ENCODE data around the gene LRP2BP.

Gene LRP2BP

GRCh38 chr4:185424905-185425646 lies 29.4 kb upstream of the LRP2BP start:
- H3K79me2 ChIP-seq (ENCODE audit: control insufficient read depth, insufficient read depth, low read length, poor library complexity), result peaks cover 7% of the 10 kb centered on the region

DNA sequence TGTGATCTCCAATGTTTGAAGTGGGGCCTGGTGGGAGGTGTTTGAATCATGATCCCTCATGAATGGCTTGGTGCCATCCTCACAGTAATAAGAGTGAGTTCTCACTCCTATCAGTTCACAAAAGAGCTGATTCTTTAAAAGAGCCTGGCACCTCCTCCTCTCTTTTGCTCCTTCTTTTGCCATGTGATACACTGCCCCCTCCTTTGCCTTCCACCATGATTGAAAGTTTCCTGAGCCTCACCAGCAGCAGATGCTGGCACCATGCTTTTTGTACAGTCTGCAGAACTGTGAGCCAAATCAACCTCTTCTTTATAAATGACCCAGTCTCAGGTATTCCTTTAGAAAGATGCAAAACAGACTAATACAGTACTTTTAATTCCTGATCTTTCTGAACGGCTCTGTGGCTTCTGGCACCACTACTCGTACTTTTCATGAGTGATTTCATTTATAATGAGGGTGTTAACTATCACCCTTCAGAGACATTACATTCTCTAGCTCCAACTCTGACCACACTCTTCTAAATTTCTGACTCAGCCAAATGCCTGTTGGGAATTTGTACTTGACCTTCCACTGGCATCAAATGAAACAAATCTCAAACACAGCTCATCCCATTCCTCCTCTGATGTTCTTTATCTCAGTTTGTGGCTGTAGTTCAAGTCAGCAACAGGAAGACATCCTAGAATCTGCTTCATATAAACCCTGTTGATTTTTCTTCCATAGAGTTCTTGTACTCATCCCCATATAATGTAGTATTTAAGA lies 25.8 kb upstream of the LRP2BP start:
- Histone ChIP-seq H4K12ac (ENCODE audit: low read depth, low read length) (no peak overlapping the region), H4K8ac (ENCODE audit: low read depth, low read length) (no peak overlapping the region), H3K9me3 (ENCODE audit: insufficient read depth, low read depth, low read length) (no peaks in the 10 kb centered on the region), H2AFZ (ENCODE audit: insufficient read depth, low read length, poor library complexity) (no peak overlapping the region), H3K23ac (ENCODE audit: low read length) (no peak overlapping the region), H2BK120ac (ENCODE audit: insufficient read depth, low read length, poor library complexity) (no peak overlapping the region), H3K4ac (ENCODE audit: low read depth, low read length) (no peak overlapping the region), H3K14ac (ENCODE audit: low read length) (no peak overlapping the region), H3K18ac (ENCODE audit: low read length) (no peak overlapping the region), H3K36me3 (ENCODE audit: control insufficient read depth in 1 of 2, insufficient read depth in 2 of 2, low read length in 2 of 2) (peaks cover 2 to 4% of the 10 kb centered on the region in 2 experiments), H3K4me3 (ENCODE audit: low read depth, low read length) (no peak overlapping the region), H2BK5ac (ENCODE audit: low read depth, low read length, poor library complexity) (no peak overlapping the region), H3K79me2 (ENCODE audit: control insufficient read depth, insufficient read depth, low read length, poor library complexity) (peaks cover 7% of the 10 kb centered on the region), H2AK5ac (ENCODE audit: low read length) (no peak overlapping the region), H4K91ac (ENCODE audit: low read depth, low read length) (no peak overlapping the region), H3K9ac (ENCODE audit: low read length) (no peak overlapping the region), H3K4me2 (ENCODE audit: low read length) (no peak overlapping the region), H3K79me1 (ENCODE audit: low read length) (peaks cover 9% of the 10 kb centered on the region), H2BK12ac (ENCODE audit: low read length) (no peak overlapping the region), H3K4me1 (ENCODE audit: control insufficient read depth in 1 of 2, insufficient read depth in 2 of 2, low read length in 2 of 2) (peaks cover 0 to 6% of the 10 kb centered on the region in 2 experiments), H3K27ac (ENCODE audit: low read depth, low read length) (no peak overlapping the region), H3K27me3 (ENCODE audit: insufficient read depth, low read length) (no peaks in the 10 kb centered on the region)
- no peak for DNase-seq
- WGBS (ENCODE audit: extremely low coverage, insufficient coverage, insufficient read length), result no CpG with 5 or more reads among the region's 2 CpGs

More at GRCh38 chr4:185424905-185425646, 29.4 kb upstream of the LRP2BP start:
- H2AFZ ChIP-seq (ENCODE audit: insufficient read depth, low read length, poor library complexity), result peak overlapping the region; percentile 92
- peaks cover 0 to 2% of the 10 kb centered on the region in 2 experiments for H3K36me3 ChIP-seq (ENCODE audit: control insufficient read depth in 1 of 2, insufficient read depth in 2 of 2, low read length in 2 of 2)
- H3K79me1 ChIP-seq (ENCODE audit: low read length), result peaks cover 9% of the 10 kb centered on the region
- peak overlapping the region; percentile 87 for H4K91ac ChIP-seq (ENCODE audit: low read depth, low read length)
- peak overlapping the region; percentile 53 for H3K4ac ChIP-seq (ENCODE audit: low read depth, low read length)
- no peak overlapping the region for H3K23ac ChIP-seq (ENCODE audit: low read length)
- H3K14ac ChIP-seq (ENCODE audit: low read length), result peak overlapping the region; percentile 87
- no peak overlapping the region for H2AK5ac ChIP-seq (ENCODE audit: low read length)
- H3K18ac ChIP-seq (ENCODE audit: low read length), result peak overlapping the region; percentile 87
- peak overlapping the region; percentile 54 for H4K12ac ChIP-seq (ENCODE audit: low read depth, low read length)
- H3K4me2 ChIP-seq (ENCODE audit: low read length), result peak overlapping the region; percentile 97
- peak overlapping the region; percentile 89 for H3K9ac ChIP-seq (ENCODE audit: low read length)
- H3K9me3 ChIP-seq (ENCODE audit: insufficient read depth, low read depth, low read length), result no peaks in the 10 kb centered on the region
- WGBS (ENCODE audit: extremely low coverage, insufficient coverage, insufficient read length), result no CpG with 5 or more reads among the region's 13 CpGs
- H3K27me3 ChIP-seq (ENCODE audit: insufficient read depth, low read length), result no peaks in the 10 kb centered on the region
- peak in 1 of 2 donors; percentile 56 for DNase-seq
- H2BK120ac ChIP-seq (ENCODE audit: insufficient read depth, low read length, poor library complexity), result peak overlapping the region; percentile 95
- H2BK5ac ChIP-seq (ENCODE audit: low read depth, low read length, poor library complexity), result peak overlapping the region; percentile 96
- peak overlapping the region; percentile 92 for H3K4me3 ChIP-seq (ENCODE audit: low read depth, low read length)
- peaks cover 0 to 6% of the 10 kb centered on the region in 2 experiments for H3K4me1 ChIP-seq (ENCODE audit: control insufficient read depth in 1 of 2, insufficient read depth in 2 of 2, low read length in 2 of 2)
- H3K27ac ChIP-seq (ENCODE audit: low read depth, low read length), result no peak overlapping the region
- no peak overlapping the region for H2BK12ac ChIP-seq (ENCODE audit: low read length)
- H4K8ac ChIP-seq (ENCODE audit: low read depth, low read length), result peak overlapping the region; percentile 85

- no peak for DNase-seq
- H4K8ac ChIP-seq (ENCODE audit: low read depth, low read length), result no peak overlapping the region
Measured at GRCh38 chr4:185416955-185417354, 21.2 kb upstream of the LRP2BP start.

DNA sequence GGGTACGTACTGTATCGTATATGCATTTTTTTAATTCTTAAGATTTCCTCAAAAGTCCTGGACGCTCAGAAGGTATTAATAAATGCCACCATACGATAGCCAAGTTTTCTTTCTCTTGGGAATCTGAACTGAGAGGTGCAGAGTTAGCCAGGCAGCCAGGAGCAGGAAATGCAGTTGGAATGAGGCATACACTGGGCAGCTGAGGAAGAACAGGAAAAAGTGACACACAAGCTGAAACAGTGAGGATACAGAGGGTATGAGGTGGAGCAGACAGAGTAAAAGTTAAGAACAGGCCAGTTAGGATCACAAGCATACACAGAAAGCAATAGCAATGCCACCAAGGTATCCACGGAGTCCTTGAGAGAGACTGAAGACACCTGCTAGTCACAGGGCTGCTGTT lies 16.7 kb upstream of the LRP2BP start:
- Histone ChIP-seq H2BK5ac (ENCODE audit: low read depth, low read length, poor library complexity) (no peak overlapping the region), H2AK5ac (ENCODE audit: low read length) (no peak overlapping the region), H3K14ac (ENCODE audit: low read length) (no peak overlapping the region), H3K79me1 (ENCODE audit: low read length) (no peaks in the 10 kb centered on the region), H3K9me3 (ENCODE audit: insufficient read depth, low read depth, low read length) (no peaks in the 10 kb centered on the region), H3K4me3 (ENCODE audit: low read depth, low read length) (no peak overlapping the region), H3K23ac (ENCODE audit: low read length) (no peak overlapping the region), H3K36me3 (ENCODE audit: control insufficient read depth in 1 of 2, insufficient read depth in 2 of 2, low read length in 2 of 2) (peaks cover 3 to 8% of the 10 kb centered on the region in 2 experiments), H2BK120ac (ENCODE audit: insufficient read depth, low read length, poor library complexity) (no peak overlapping the region), H3K9ac (ENCODE audit: low read length) (no peak overlapping the region), H4K91ac (ENCODE audit: low read depth, low read length) (no peak overlapping the region), H3K27ac (ENCODE audit: low read depth, low read length) (no peak overlapping the region), H3K4me2 (ENCODE audit: low read length) (no peak overlapping the region), H4K8ac (ENCODE audit: low read depth, low read length) (no peak overlapping the region), H3K18ac (ENCODE audit: low read length) (no peak overlapping the region), H2AFZ (ENCODE audit: insufficient read depth, low read length, poor library complexity) (no peak overlapping the region), H2BK12ac (ENCODE audit: low read length) (no peak overlapping the region), H4K12ac (ENCODE audit: low read depth, low read length) (no peak overlapping the region), H3K79me2 (ENCODE audit: control insufficient read depth, insufficient read depth, low read length, poor library complexity) (no peaks in the 10 kb centered on the region), H3K4ac (ENCODE audit: low read depth, low read length) (no peak overlapping the region), H3K4me1 (ENCODE audit: control insufficient read depth in 1 of 2, insufficient read depth in 2 of 2, low read length in 2 of 2) (no peaks in the 10 kb centered on the region), H3K27me3 (ENCODE audit: insufficient read depth, low read length) (no peaks in the 10 kb centered on the region)
- no peak for DNase-seq
- no CpG with 5 or more reads among the region's 5 CpGs for WGBS (ENCODE audit: extremely low coverage, insufficient coverage, insufficient read length)

More at GRCh38 chr4:185416955-185417354, 21.2 kb upstream of the LRP2BP start:
- Histone ChIP-seq H3K14ac (ENCODE audit: low read length) (no peak overlapping the region), H4K12ac (ENCODE audit: low read depth, low read length) (no peak overlapping the region), H3K23ac (ENCODE audit: low read length) (no peak overlapping the region), H3K4ac (ENCODE audit: low read depth, low read length) (no peak overlapping the region), H3K4me3 (ENCODE audit: low read depth, low read length) (no peak overlapping the region), H3K4me1 (ENCODE audit: control insufficient read depth in 1 of 2, insufficient read depth in 2 of 2, low read length in 2 of 2) (no peaks in the 10 kb centered on the region), H3K36me3 (ENCODE audit: control insufficient read depth in 1 of 2, insufficient read depth in 2 of 2, low read length in 2 of 2) (peaks cover 0 to 10% of the 10 kb centered on the region in 2 experiments), H2BK5ac (ENCODE audit: low read depth, low read length, poor library complexity) (no peak overlapping the region), H2BK120ac (ENCODE audit: insufficient read depth, low read length, poor library complexity) (no peak overlapping the region), H4K91ac (ENCODE audit: low read depth, low read length) (no peak overlapping the region), H3K27me3 (ENCODE audit: insufficient read depth, low read length) (no peaks in the 10 kb centered on the region), H2BK12ac (ENCODE audit: low read length) (no peak overlapping the region), H3K9me3 (ENCODE audit: insufficient read depth, low read depth, low read length) (no peaks in the 10 kb centered on the region), H2AK5ac (ENCODE audit: low read length) (no peak overlapping the region), H2AFZ (ENCODE audit: insufficient read depth, low read length, poor library complexity) (no peak overlapping the region), H3K4me2 (ENCODE audit: low read length) (no peak overlapping the region), H3K18ac (ENCODE audit: low read length) (no peak overlapping the region), H3K79me2 (ENCODE audit: control insufficient read depth, insufficient read depth, low read length, poor library complexity) (no peaks in the 10 kb centered on the region), H3K27ac (ENCODE audit: low read depth, low read length) (no peak overlapping the region), H3K9ac (ENCODE audit: low read length) (no peak overlapping the region), H3K79me1 (ENCODE audit: low read length) (no peaks in the 10 kb centered on the region)

All from trophoblast cell (in vitro differentiated cells and primary cell).